ENCODE data around the gene PHOSPHO2. TPM values are rescaled to one million over a fixed set of nuclear protein-coding genes. Genes with fewer than 3 reads are reported as not detected.

The PHOSPHO2 gene, protein sequence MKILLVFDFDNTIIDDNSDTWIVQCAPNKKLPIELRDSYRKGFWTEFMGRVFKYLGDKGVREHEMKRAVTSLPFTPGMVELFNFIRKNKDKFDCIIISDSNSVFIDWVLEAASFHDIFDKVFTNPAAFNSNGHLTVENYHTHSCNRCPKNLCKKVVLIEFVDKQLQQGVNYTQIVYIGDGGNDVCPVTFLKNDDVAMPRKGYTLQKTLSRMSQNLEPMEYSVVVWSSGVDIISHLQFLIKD
- 21.3 TPM for total RNA-seq

DNA sequence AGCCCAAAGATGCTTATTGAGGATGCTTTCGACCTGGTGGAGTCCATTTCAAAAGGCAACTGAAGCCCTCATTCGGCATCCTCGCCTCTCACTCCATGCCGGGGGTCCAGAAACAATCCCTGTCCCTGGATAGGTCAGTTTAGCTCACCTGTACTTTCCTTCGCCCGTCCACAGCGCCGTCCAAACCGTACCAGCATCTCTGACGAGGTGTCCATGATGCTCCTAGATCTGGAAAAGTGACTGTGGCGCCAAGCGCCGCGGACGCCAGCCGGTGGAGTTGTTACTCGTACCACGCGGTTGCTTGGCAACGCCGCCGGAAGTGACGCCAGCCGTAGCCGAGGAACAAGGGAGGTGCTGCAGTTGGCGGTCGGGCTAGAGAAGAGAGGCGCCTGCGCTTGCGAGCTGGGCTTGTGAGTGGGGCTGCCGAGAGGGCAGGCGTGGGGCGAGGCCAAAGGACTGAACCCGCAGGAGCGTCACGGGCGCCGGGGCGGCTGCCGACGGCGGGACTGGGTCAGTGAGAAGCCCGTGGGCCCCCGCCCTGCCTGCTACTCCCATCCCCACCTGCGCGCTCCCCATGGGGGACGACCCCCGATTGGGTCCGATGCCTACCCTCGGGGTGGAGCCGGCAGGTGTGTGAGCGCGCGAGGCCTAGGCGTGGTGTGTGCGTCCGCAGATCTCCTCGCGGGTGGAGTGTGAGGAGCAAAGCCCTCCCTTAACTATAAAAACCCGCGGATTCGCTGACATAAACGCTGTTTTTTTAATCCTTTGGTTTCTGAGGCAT is at the start of gene PHOSPHO2, which contains the start of gene CFAP210:
TSS of gene PHOSPHO2 (plus strand) at position 357 of the 781 bp plus-strand sequence. CDS start 6,503 bp downstream, outside the sequence.
TSS of gene CFAP210 (minus strand) at position 293 of the 781 bp plus-strand sequence. CDS start at position 215, 78 bp downstream.

Small RNA genes within 50 kb of the gene (small RNA-seq; reads per million reads assigned to genes)
- gene RF00432 (ENCODE audit: low replicate concordance), result not detected

Other genes starting within 250 kb of the PHOSPHO2 start
- 21.9 TPM for gene BBS5, start 215.0 kb upstream of the PHOSPHO2 start, total RNA-seq
- 2.8 TPM for gene KLHL41, start 184.8 kb upstream of the PHOSPHO2 start, total RNA-seq
- 77.6 TPM for gene FASTKD1, start 120.6 kb upstream of the PHOSPHO2 start, total RNA-seq
- gene PPIG, start 110.1 kb upstream of the PHOSPHO2 start, total RNA-seq, result 49.5 TPM
- 2.2 TPM for gene CFAP210, start 64 bp upstream of the PHOSPHO2 start, total RNA-seq
- 178 TPM for gene KLHL23, start 39.4 kb downstream of the PHOSPHO2 start, total RNA-seq
- 85.1 TPM for gene SSB, start 104.4 kb downstream of the PHOSPHO2 start, total RNA-seq
- gene METTL5, start 130.4 kb downstream of the PHOSPHO2 start, total RNA-seq, result 43.2 TPM
- gene UBR3, start 133.0 kb downstream of the PHOSPHO2 start, total RNA-seq, result 168 TPM